GM23338 (cell line): ENCODE measurements around the gene ITPR2.

ENCODE experiments used
- EZH2 ChIP-seq: fragments of 200-600 bp; sonication (generic); IDR thresholded peaks from one replicate; pipeline ENCODE4 v1.8.0; 2017; ENCODE audit warnings: antibody characterized with exemption, mild to moderate bottlenecking, low read depth; ENCODE audit not compliant: unreplicated experiment
- POLR2AphosphoS5 ChIP-seq: IDR thresholded peaks from 2 replicates; pipeline ENCODE4 v1.6.1; 2016; ENCODE audit warnings: antibody characterized with exemption, low read depth
- REST ChIP-seq: IDR thresholded peaks from one replicate; pipeline ENCODE4 v1.6.1; 2018; ENCODE audit warnings: antibody characterized with exemption; ENCODE audit not compliant: unreplicated experiment
- ZNF331 ChIP-seq: fragments of 250-450 bp; sonication (Bioruptor Pico); IDR thresholded peaks from 2 replicates; pipeline ENCODE4 v1.5.0; 2020; ENCODE audit warnings: low read depth, mild to moderate bottlenecking, moderate library complexity
- TF ChIP-seq, protein P1 (sequence below), 2 experiments: fragments of 200-600 bp in 1 of 2; sonication (generic) in 1 of 2; conservative IDR thresholded peaks; 2 replicates each; pipeline versions ENCODE4 v1.5.1 to v1.6.1; 2016 to 2017; ENCODE audit warnings: antibody characterized with exemption in 2 of 2, low read depth in 2 of 2, mild to moderate bottlenecking in 2 of 2, moderate library complexity in 1 of 2

GRCh38 chr12:26845057-26845666, 12.2 kb upstream of the ITPR2 start:
- no peak for TF ChIP-seq POLR2AphosphoS5
- TF ChIP-seq, protein P1, sequence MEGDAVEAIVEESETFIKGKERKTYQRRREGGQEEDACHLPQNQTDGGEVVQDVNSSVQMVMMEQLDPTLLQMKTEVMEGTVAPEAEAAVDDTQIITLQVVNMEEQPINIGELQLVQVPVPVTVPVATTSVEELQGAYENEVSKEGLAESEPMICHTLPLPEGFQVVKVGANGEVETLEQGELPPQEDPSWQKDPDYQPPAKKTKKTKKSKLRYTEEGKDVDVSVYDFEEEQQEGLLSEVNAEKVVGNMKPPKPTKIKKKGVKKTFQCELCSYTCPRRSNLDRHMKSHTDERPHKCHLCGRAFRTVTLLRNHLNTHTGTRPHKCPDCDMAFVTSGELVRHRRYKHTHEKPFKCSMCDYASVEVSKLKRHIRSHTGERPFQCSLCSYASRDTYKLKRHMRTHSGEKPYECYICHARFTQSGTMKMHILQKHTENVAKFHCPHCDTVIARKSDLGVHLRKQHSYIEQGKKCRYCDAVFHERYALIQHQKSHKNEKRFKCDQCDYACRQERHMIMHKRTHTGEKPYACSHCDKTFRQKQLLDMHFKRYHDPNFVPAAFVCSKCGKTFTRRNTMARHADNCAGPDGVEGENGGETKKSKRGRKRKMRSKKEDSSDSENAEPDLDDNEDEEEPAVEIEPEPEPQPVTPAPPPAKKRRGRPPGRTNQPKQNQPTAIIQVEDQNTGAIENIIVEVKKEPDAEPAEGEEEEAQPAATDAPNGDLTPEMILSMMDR (conservative IDR thresholded peaks at IDR 0.05; ENCODE audit: low read depth in 2 of 2): peak; percentile 67 to 79
- no peak for TF ChIP-seq REST
- no peak for TF ChIP-seq EZH2
- no peak for TF ChIP-seq ZNF331 (CRISPR knock-in tag)
